Esophagus muscularis mucosa (tissue), 4 donors: ENCODE results near the gene NKX2-1. TPM values are rescaled to one million over a fixed set of nuclear protein-coding genes. Genes with fewer than 3 reads are reported as not detected.

Experiments used
- DNase-seq: peaks from one replicate; pipeline ENCODE4 v3.0.0-alpha.2; 2017; ENCODE audit errors: extremely low spot score
- H3K27ac ChIP-seq, 4 donors: fragments of 200-600 bp; sonication (generic); replicated peaks in 1 of 4; 1 replicate in 3 of 4; 2 replicates in 1 of 4; pipeline ENCODE4 v1.5.1; 2016 to 2019; ENCODE audit warnings: mild to moderate bottlenecking in 1 of 4
- H3K27me3 ChIP-seq, 4 donors: fragments of 200-600 bp; sonication (generic); one replicate each; pipeline versions ENCODE4 v1.5.1 to v1.6.0; 2016 to 2019
- H3K36me3 ChIP-seq, 4 donors: fragments of 200-600 bp; sonication (generic); one replicate each; pipeline ENCODE4 v1.5.1; 2016 to 2019
- H3K4me1 ChIP-seq, 4 donors: fragments of 200-600 bp; sonication (generic); one replicate each; pipeline ENCODE4 v1.5.1; 2016 to 2019
- H3K4me3 ChIP-seq, 4 donors: fragments of 200-600 bp; sonication (generic); 1 replicate in 2 of 4; 2 replicates in 2 of 4; pipeline ENCODE4 v1.5.1; 2016 to 2019; ENCODE audit warnings: mild to moderate bottlenecking in 4 of 4, moderate library complexity in 1 of 4
- H3K9me3 ChIP-seq, 4 donors: fragments of 200-600 bp; sonication (generic); 1 replicate in 3 of 4; 2 replicates in 1 of 4; pipeline ENCODE4 v1.5.1; 2016 to 2019
- CTCF ChIP-seq, 3 experiments: fragments of 200-600 bp in 2 of 3; fragments of 450-650 bp in 1 of 3; sonication (generic) in 2 of 3; IDR thresholded peaks; one replicate each; pipeline ENCODE4 v1.5.1; 2017 to 2019; ENCODE audit warnings: antibody characterized with exemption in 3 of 3, mild to moderate bottlenecking in 2 of 3, moderate library complexity in 1 of 3
- EP300 ChIP-seq: sonication (generic); formaldehyde crosslinking; IDR thresholded peaks from one replicate; pipeline ENCODE4 v1.6.1; 2017; ENCODE audit warnings: antibody characterized with exemption
- POLR2A ChIP-seq: fragments of 450-650 bp; IDR thresholded peaks from one replicate; pipeline ENCODE4 v1.6.1; 2017; ENCODE audit warnings: antibody characterized with exemption, moderate library complexity, mild to moderate bottlenecking, low read depth
- POLR2AphosphoS5 ChIP-seq, 2 donors: sonication (generic); formaldehyde crosslinking; IDR thresholded peaks; one replicate each; pipeline ENCODE4 v1.6.1; 2017; ENCODE audit warnings: antibody characterized with exemption in 2 of 2
- WGBS: methylation state at CpG from one replicate; pipeline ENCODE4 v1.1.5; 2018; 5-methylcytosine and 5-hydroxymethylcytosine counted together
- intact Hi-C: fragments of 100-400 bp; cut with DNase I; formaldehyde crosslinking; loops from one replicate; pipeline ENCODE4 v1.15.1; 2023
- total RNA-seq, 4 donors: library from RNA; depleted of rRNA; stranded (reverse); fragments of >200 nt; gene quantifications; one replicate each; pipeline versions ENCODE4 v1.1.0 to v1.2.1, GENCODE V29; 2016

Gene NKX2-1
- total RNA-seq, 4 donors from 2014 or later: 0.45 to 0.92 TPM; not detected in 2

- H3K9me3 ChIP-seq: no peaks in the 10 kb centered on the region
- TF ChIP-seq POLR2A: no peak
- TF ChIP-seq CTCF (IDR thresholded peaks at IDR 0.05): no peak
- no peak for TF ChIP-seq POLR2AphosphoS5 (IDR thresholded peaks at IDR 0.05)
- TF ChIP-seq EP300: no peak
- intact Hi-C loops: no loop called here
- peaks cover 8 to 37% (median 29%) of the 10 kb centered on the region in 4 donors for H3K4me1 ChIP-seq
- DNase-seq: no peak
- no peak overlapping the region for H3K4me3 ChIP-seq
- no peaks in the 10 kb centered on the region for H3K36me3 ChIP-seq
- WGBS: 3% methylated on average over 21 of the region's 28 CpGs
- H3K27me3 ChIP-seq: peaks cover 4 to 99% (median 85%) of the 10 kb centered on the region in 4 donors
- H3K27ac ChIP-seq: no peak overlapping the region
These were observed 12.1 kb downstream of the NKX2-1 start for GRCh38 chr14:36507847-36508417.

DNA sequence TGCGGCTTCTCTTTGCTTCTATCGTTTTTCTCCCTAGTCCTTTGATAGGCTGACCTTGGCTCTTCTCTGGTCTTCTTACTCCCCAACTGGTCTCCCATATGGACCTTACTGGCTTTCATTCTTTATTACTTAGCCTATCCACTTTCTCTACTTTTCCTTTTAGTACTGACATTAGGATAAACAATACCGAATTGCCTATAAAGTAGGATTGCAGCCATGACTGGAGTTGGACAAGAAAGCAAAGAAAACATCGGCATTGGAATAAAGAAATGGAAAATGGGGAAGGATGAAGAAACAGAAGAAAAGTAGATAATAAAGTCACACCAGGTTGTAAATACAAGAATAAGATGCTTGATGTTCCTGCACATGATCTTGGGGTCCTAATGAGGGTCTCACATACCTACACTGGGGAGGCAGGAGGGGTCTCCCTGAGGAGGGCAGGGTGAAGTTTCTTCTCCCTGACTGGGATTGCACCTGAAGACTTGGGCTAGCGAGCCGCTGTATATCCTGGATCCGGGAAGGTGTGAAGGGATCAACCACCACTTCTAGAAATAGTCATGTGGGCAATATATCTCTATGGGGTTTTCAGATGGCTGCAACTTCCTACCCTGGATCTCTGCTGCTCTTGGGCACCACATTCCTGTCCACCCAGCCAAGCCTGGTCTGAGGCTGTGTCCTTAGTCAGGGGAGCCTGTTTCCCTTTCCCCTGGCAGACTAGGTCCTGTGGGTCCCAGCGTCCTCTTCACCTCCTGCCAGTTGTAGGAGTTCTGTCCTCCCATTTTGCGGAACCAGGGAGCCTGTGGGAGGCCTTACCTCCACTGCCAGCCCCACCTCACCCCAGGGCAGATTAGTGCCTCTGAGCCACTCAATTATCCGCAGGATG, 13.1 kb downstream of the NKX2-1 start:
- Histone ChIP-seq H3K27me3 (peaks cover 4 to 99% (median 86%) of the 10 kb centered on the region in 4 donors), H3K36me3 (no peaks in the 10 kb centered on the region), H3K4me1 (peaks cover 8 to 37% (median 29%) of the 10 kb centered on the region in 4 donors), H3K4me3 (no peak overlapping the region), H3K27ac (no peak overlapping the region), H3K9me3 (no peaks in the 10 kb centered on the region)
- DNase-seq: no peak
- intact Hi-C loops: no loop called here
- 9% methylated on average over 10 of the region's 10 CpGs for WGBS
- TF ChIP-seq EP300 (no peak), POLR2A (no peak)

- TF ChIP-seq POLR2A (no peak), EP300 (no peak), POLR2AphosphoS5 (IDR thresholded peaks at IDR 0.05) (no peak), CTCF (IDR thresholded peaks at IDR 0.05) (no peak)
- Histone ChIP-seq H3K4me1 (peaks cover 8 to 37% (median 29%) of the 10 kb centered on the region in 4 donors), H3K27me3 (peaks cover 4 to 100% (median 86%) of the 10 kb centered on the region in 4 donors), H3K27ac (no peak overlapping the region), H3K4me3 (peak overlapping the region in 1 of 4 donors; percentile 12), H3K9me3 (no peaks in the 10 kb centered on the region), H3K36me3 (no peaks in the 10 kb centered on the region)
- 2% methylated on average over 21 of the region's 35 CpGs for WGBS
- intact Hi-C loops: no loop called here
- DNase-seq: no peak
These were observed 13.9 kb downstream of the NKX2-1 start for GRCh38 chr14:36505892-36506731.

DNA sequence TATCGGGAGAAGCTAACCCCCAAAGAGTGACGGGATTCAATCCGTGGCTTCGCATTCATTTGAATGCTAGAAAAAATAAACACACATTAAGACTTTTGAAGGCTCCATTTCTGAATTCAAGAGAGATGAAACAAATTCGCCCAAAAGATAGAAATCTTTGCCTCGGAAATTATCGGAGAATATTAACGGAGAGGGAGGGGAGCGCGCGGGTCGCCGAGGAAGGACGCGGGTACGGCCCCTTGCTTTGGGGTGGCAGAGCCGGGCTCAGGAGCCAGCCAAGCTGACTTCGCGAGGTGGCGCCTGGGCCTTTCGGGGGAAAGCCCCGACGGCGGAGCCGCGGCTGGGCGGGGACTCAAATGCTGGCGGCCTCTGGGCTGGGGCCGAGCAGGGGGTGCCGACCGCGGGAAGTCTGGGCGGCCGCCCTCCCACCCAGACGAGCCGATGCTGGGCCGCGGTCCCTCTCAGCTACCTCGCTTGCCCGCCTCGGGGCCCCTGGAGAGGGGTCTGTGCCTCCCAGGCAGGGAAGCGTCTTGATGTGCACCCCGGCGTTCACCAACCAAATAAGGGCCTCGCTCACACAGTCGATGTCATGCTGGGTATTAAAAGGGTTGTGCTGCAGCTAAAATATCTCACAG, 14.7 kb downstream of the NKX2-1 start:
- Histone ChIP-seq H3K36me3 (no peaks in the 10 kb centered on the region), H3K9me3 (no peaks in the 10 kb centered on the region), H3K27ac (no peak overlapping the region), H3K4me1 (peaks cover 8 to 37% (median 29%) of the 10 kb centered on the region in 4 donors), H3K27me3 (peaks cover 4 to 94% (median 80%) of the 10 kb centered on the region in 4 donors), H3K4me3 (no peak overlapping the region)
- intact Hi-C loops: no loop called here
- no peak for DNase-seq
- WGBS: 7% methylated on average over 26 of the region's 46 CpGs
- TF ChIP-seq EP300: no peak
- TF ChIP-seq POLR2A: no peak
- TF ChIP-seq POLR2AphosphoS5 (IDR thresholded peaks at IDR 0.05): no peak
- TF ChIP-seq CTCF (IDR thresholded peaks at IDR 0.05): no peak
